Omental fat pad (tissue), 4 donors: ENCODE measurements around the gene FOXP1. TPM values are rescaled to one million over a fixed set of nuclear protein-coding genes. Genes with fewer than 3 reads are reported as not detected.

Source experiments
- ATAC-seq: fragments of 150-250 bp; one replicate; pipeline ENCODE4 v1.9.1; 2016; ENCODE audit warnings: mild to moderate bottlenecking, moderate library complexity; ENCODE audit not compliant: low FRiP score
- DNase-seq: peaks from one replicate; pipeline ENCODE4 v3.0.0-alpha.2; 2019; ENCODE audit warnings: low spot score
- total RNA-seq, 4 donors: library from RNA; depleted of rRNA; stranded (reverse); fragments of >200 nt; gene quantifications; one replicate each; pipeline ENCODE4 v1.1.0, GENCODE V29; 2016
- TF ChIP-seq, protein P1 (sequence below), 3 donors: fragments of 450-650 bp; IDR thresholded peaks; one replicate each; pipeline ENCODE4 v1.5.1; 2016 to 2017; ENCODE audit warnings: antibody characterized with exemption in 3 of 3, mild to moderate bottlenecking in 3 of 3, moderate library complexity in 2 of 3

The FOXP1 gene
- total RNA-seq, 4 donors from 2014 or later: 72.4 to 128 (median 76.7) TPM

DNA sequence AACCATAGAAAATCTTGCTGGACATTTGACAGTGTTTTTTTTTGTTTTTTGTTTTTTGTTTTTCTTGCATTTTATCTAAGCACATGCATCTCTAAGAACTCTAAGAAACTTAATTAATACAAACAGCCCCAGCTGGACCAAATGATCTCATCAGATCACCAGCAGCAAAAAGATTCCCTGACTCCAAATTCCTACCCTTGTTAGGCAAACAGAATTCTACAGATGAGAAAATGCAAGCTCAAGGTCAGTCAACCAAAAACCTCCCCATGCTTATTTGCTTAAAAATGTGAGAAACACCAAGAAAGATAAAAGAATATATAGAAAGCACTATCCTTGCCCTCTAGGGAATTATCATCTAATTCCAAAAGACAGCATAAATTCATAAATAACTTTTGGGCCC, 65.4 kb downstream of the FOXP1 start:
- ATAC-seq (no peak), DNase-seq (no peak)
- TF ChIP-seq, protein P1, sequence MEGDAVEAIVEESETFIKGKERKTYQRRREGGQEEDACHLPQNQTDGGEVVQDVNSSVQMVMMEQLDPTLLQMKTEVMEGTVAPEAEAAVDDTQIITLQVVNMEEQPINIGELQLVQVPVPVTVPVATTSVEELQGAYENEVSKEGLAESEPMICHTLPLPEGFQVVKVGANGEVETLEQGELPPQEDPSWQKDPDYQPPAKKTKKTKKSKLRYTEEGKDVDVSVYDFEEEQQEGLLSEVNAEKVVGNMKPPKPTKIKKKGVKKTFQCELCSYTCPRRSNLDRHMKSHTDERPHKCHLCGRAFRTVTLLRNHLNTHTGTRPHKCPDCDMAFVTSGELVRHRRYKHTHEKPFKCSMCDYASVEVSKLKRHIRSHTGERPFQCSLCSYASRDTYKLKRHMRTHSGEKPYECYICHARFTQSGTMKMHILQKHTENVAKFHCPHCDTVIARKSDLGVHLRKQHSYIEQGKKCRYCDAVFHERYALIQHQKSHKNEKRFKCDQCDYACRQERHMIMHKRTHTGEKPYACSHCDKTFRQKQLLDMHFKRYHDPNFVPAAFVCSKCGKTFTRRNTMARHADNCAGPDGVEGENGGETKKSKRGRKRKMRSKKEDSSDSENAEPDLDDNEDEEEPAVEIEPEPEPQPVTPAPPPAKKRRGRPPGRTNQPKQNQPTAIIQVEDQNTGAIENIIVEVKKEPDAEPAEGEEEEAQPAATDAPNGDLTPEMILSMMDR (IDR thresholded peaks at IDR 0.05): no peak

DNA sequence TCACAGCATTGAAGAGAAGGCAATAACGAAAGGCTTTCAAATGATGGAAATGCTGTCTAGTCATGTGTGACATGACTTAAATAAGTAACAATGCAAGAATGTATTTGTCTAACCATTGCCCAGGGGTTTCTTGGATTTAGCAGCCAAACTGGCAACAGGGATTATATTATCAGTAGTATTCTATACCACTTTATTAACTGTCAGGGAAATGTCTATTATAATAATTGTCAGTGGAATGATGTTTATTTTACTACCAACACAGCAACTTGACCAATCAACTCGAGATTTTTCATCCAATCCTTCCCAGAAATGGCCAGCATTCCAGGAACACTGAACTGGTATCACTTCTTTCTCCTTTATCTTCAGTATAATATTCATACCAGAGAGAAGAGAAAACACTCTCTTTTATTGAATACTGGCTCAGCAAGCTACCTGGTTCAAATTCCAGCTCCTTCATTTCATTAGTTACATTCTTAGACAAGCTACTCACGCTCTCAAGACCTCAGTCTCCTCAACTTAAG, 66.2 kb downstream of the FOXP1 start:
- DNase-seq: no peak
- no peak for ATAC-seq
- TF ChIP-seq, protein P1 (IDR thresholded peaks at IDR 0.05): no peak

DNA sequence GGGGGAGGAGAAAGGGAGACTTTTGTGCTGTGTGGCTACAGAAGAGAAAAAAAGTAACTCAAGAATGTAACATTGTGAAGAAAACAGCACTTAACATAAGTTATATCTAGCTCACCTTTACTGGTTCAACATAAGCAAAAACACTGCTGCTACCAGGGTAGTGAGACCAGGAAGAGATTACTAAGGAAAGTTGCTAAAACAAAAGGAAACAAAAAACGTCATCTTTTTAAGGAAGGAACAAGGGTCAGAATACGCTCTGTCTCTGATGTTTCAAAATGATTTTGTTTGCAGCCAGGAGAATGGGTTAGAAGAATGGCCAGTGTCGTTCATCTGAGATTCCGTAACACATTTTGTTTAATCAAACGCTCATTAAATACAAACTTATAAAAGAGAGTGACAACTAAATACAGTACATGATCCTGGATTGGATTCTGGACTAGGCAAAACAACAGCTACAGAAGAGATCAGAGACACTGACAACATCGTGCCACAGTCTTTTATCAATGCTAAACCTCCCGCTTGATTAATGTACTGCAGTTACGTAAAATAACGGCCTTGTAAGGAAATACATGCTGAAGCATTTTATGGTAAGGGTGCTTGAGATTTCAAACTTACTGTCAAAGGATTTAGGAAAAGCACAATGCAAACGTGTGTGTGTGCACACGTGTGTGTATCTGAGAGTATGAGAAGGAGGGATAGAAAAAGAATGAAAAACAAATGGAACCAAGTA, 67.7 kb downstream of the FOXP1 start:
- DNase-seq (no peak), ATAC-seq (no peak)
- TF ChIP-seq, protein P1 (IDR thresholded peaks at IDR 0.05): no peak

DNA sequence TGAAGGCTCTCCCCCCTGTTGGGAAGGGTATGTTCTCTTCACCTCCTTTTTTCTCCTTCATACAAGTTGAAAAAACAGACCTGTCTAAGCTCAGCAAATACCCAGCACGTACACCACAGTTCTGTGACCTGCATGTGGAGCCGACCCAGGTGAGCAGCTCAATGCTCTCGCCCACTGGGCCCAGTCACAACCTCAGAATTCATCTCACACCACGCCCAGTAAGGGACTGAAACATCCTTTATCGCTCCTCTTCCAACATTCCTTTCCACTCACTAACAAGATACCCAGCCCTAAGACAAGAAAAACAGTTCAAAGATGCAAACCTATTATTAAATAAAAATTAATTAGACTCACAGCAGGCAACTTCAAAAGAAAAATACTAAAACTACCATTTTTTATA, 68.9 kb downstream of the FOXP1 start:
- DNase-seq: no peak
- TF ChIP-seq, protein P1 (IDR thresholded peaks at IDR 0.05): no peak
- ATAC-seq: peak; percentile 56

DNA sequence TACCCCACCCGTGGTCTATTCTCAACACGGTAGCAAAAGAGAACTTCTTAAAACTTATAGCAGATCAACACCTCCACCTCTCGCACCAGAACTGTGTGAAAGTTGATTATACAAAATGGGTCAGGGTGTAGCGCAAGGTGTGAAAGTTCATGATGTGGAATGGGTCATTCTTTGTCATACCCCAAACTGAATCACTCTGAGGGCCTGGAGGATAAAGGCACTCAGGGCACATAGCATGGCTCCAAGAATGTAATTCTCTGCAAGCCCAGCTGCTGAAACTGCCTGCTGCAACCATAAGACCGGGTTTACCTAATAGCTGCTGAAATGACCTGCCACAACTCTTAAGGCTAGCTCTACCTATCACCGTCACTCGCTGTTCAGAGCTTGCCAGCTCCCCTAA, 70.0 kb downstream of the FOXP1 start:
- ATAC-seq (no peak), DNase-seq (no peak)
- TF ChIP-seq, protein P1 (IDR thresholded peaks at IDR 0.05): no peak

DNA sequence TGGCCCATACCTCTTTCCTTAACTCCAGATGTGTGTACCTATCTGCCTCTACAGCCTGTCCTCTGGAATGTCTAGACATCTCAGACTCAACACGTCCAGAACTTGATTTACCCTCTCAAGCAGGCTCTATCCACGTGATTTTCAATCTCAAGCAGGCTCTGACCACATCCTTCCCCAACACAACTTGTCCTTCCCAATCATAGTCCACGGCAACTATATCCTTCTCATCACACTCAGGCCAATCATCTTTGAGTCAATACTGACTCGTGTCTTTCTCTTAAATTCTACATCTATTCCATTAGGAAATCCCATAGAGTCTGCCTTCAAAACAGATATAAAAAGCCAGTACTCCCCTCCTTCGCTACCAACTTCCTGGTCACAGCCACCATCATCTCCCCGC, 70.4 kb downstream of the FOXP1 start:
- no peak for ATAC-seq
- DNase-seq: no peak
- TF ChIP-seq, protein P1 (IDR thresholded peaks at IDR 0.05): no peak

DNA sequence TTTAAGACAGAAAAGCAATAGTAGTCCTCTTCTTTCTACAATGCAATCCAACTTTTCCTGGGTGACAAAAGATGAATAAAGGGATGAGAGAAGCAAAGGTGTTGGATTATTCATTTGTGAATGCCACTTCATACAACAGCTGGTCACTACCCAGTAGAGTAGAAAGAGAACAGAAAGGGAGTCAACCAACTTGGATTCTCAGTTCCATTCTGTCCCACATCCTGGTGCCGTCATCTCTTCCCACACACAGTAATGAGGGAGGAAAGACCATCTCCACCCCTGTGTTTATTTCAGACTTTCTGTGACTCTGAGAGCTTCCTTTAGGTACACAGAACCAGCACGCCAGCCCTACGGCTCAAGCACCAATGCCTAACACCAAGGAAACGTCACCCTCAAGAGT, 71.0 kb downstream of the FOXP1 start:
- DNase-seq (no peak), ATAC-seq (no peak)
- TF ChIP-seq, protein P1 (IDR thresholded peaks at IDR 0.05): no peak
